ENCODE results near the gene MAML3.

Gene MAML3

GRCh38 chr4:140105436-140105835 lies 48.5 kb downstream of the MAML3 start:
- DNase-seq (ENCODE audit: low read depth): no peak
- no peak for TF ChIP-seq CTCF (IDR thresholded peaks at IDR 0.05; ENCODE audit: control insufficient read depth, insufficient read depth, low read depth, low read length, missing control alignments)

GRCh38 chr4:140103676-140104075 lies 50.3 kb downstream of the MAML3 start:
- no peak for TF ChIP-seq CTCF (IDR thresholded peaks at IDR 0.05; ENCODE audit: control insufficient read depth, insufficient read depth, low read depth, low read length, missing control alignments)
- no peak overlapping the region for H3K4me3 ChIP-seq (ENCODE audit: control insufficient read depth, low read depth, low read length)
- DNase-seq (ENCODE audit: low read depth): no peak

More at GRCh38 chr4:140105436-140105835, 48.5 kb downstream of the MAML3 start:
- H3K4me3 ChIP-seq (ENCODE audit: control insufficient read depth, low read depth, low read length): no peak overlapping the region

- no peak overlapping the region for H3K4me3 ChIP-seq (ENCODE audit: control insufficient read depth, low read depth, low read length)
- TF ChIP-seq CTCF (IDR thresholded peaks at IDR 0.05; ENCODE audit: control insufficient read depth, insufficient read depth, low read depth, low read length, missing control alignments): no peak
- DNase-seq (ENCODE audit: low read depth): no peak
These were observed 51.6 kb downstream of the MAML3 start for GRCh38 chr4:140102421-140102820.

GRCh38 chr4:140100771-140101170 lies 53.2 kb downstream of the MAML3 start:
- no peak overlapping the region for H3K4me3 ChIP-seq (ENCODE audit: control insufficient read depth, low read depth, low read length)
- no peak for DNase-seq (ENCODE audit: low read depth)
- TF ChIP-seq CTCF (IDR thresholded peaks at IDR 0.05; ENCODE audit: control insufficient read depth, insufficient read depth, low read depth, low read length, missing control alignments): no peak

GRCh38 chr4:140099983-140100382 lies 54.0 kb downstream of the MAML3 start:
- no peak for DNase-seq (ENCODE audit: low read depth)
- TF ChIP-seq CTCF (IDR thresholded peaks at IDR 0.05; ENCODE audit: control insufficient read depth, insufficient read depth, low read depth, low read length, missing control alignments): no peak
- H3K4me3 ChIP-seq (ENCODE audit: control insufficient read depth, low read depth, low read length): no peak overlapping the region

GRCh38 chr4:140098455-140099160 lies 55.4 kb downstream of the MAML3 start:
- DNase-seq (ENCODE audit: low read depth): no peak
- TF ChIP-seq CTCF (IDR thresholded peaks at IDR 0.05; ENCODE audit: control insufficient read depth, insufficient read depth, low read depth, low read length, missing control alignments): no peak
- no peak overlapping the region for H3K4me3 ChIP-seq (ENCODE audit: control insufficient read depth, low read depth, low read length)

All from AG09309 (cell line).